Measurements from ENCODE around the gene HOXA1.

DNA sequence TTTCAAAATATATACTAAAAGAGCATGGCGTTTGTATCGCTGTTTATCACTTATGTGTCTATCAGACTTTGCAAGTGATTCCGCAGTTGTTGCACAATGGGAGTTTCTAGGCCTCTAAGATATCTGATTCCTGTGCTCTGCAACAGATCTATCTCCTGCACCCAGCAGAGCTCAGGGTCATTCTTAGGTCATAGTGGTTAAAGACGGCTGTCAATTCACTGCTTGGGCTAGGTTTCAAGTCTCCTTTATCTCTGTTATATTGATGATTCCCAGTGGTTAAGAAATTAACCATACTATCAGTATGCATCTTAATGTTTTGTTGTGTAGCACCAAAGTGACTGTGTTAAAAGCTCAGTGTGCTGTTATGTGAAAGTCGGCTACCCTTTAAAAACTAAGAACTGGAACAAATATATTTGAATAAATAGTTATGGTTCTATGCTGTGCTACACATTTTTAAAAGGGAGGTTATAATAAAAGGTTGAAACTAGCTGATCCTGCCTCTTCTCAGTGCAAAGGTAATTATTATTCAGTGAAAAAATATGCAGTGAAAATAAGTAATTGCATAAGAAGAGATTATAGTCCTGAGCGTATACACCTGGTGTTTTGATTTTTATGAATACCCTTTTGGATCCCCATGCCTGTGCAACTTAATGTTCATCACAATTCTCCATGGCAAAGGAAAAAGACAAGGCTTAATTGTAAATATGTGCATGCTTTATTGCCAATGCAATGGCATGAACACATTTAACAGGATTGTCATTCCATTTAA is 24.0 kb downstream of the HOXA1 start:
- TF ChIP-seq, protein P1, sequence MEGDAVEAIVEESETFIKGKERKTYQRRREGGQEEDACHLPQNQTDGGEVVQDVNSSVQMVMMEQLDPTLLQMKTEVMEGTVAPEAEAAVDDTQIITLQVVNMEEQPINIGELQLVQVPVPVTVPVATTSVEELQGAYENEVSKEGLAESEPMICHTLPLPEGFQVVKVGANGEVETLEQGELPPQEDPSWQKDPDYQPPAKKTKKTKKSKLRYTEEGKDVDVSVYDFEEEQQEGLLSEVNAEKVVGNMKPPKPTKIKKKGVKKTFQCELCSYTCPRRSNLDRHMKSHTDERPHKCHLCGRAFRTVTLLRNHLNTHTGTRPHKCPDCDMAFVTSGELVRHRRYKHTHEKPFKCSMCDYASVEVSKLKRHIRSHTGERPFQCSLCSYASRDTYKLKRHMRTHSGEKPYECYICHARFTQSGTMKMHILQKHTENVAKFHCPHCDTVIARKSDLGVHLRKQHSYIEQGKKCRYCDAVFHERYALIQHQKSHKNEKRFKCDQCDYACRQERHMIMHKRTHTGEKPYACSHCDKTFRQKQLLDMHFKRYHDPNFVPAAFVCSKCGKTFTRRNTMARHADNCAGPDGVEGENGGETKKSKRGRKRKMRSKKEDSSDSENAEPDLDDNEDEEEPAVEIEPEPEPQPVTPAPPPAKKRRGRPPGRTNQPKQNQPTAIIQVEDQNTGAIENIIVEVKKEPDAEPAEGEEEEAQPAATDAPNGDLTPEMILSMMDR (conservative IDR thresholded peaks at IDR 0.05 in 1 of 2, IDR thresholded peaks at IDR 0.05 in 1 of 2; ENCODE audit: extremely low read depth in 1 of 2, insufficient read depth in 1 of 2, low read depth in 1 of 2, low read length in 2 of 2): no peak
- TF ChIP-seq EZH2 (IDR thresholded peaks at IDR 0.05; ENCODE audit: borderline replicate concordance, low read length): no peak

Data from mammary epithelial cell (primary cell).